KMS-11 (cell line): ENCODE measurements around the gene FGF10.

Experiments used
- H2AFZ ChIP-seq: fragments of 200-600 bp; sonication (generic); 2 replicates; pipeline ENCODE4 v1.6.1; 2016; ENCODE audit warnings: antibody characterized with exemption, mixed run types, low read depth
- H3K27ac ChIP-seq: fragments of 200-600 bp; sonication (generic); 2 replicates; pipeline ENCODE4 v1.6.1; 2016; ENCODE audit warnings: mild to moderate bottlenecking, mixed run types
- H3K27me3 ChIP-seq: fragments of 200-600 bp; sonication (generic); 2 replicates; pipeline ENCODE4 v1.6.1; 2017; ENCODE audit warnings: mild to moderate bottlenecking, low read depth, mixed run types, moderate library complexity; ENCODE audit not compliant: insufficient read depth
- H3K36me3 ChIP-seq: fragments of 200-600 bp; sonication (generic); 2 replicates; pipeline ENCODE4 v1.6.1; 2017; ENCODE audit warnings: mild to moderate bottlenecking, mixed run types; ENCODE audit not compliant: insufficient read depth
- H3K4me1 ChIP-seq: fragments of 200-600 bp; sonication (generic); 2 replicates; pipeline ENCODE4 v1.6.1; 2016; ENCODE audit warnings: mild to moderate bottlenecking, low read depth, mixed run types; ENCODE audit not compliant: poor library complexity, severe bottlenecking
- H3K4me2 ChIP-seq: fragments of 200-600 bp; sonication (generic); 2 replicates; pipeline ENCODE4 v1.7.0; 2016; ENCODE audit warnings: mild to moderate bottlenecking, mixed run types
- H3K4me3 ChIP-seq: fragments of 200-600 bp; sonication (generic); IDR thresholded peaks from 2 replicates; pipeline ENCODE4 v1.6.1; 2017; ENCODE audit warnings: low read depth, low read length, mixed read lengths; ENCODE audit not compliant: insufficient read depth
- H3K79me2 ChIP-seq: fragments of 200-600 bp; sonication (generic); 2 replicates; pipeline ENCODE4 v1.6.1; 2016; ENCODE audit warnings: low read depth, mixed run types; ENCODE audit not compliant: insufficient read depth
- H3K9ac ChIP-seq: fragments of 200-600 bp; sonication (generic); 2 replicates; pipeline ENCODE4 v1.6.1; 2016; ENCODE audit warnings: mild to moderate bottlenecking, mixed run types
- H4K20me1 ChIP-seq: fragments of 200-600 bp; sonication (generic); 2 replicates; pipeline ENCODE4 v1.6.1; 2016; ENCODE audit warnings: mild to moderate bottlenecking, mixed run types; ENCODE audit not compliant: insufficient read depth
- CTCF ChIP-seq: fragments of 200-600 bp; sonication (generic); conservative IDR thresholded peaks from 2 replicates; pipeline ENCODE4 v1.6.1; 2017; ENCODE audit warnings: low read depth, mild to moderate bottlenecking, antibody characterized with exemption, low read length, moderate library complexity, mixed read lengths

The FGF10 gene

GRCh38 chr5:44320188-44320587 lies 69.0 kb downstream of the FGF10 start:
- H3K9ac ChIP-seq: no peak overlapping the region
- no peak for TF ChIP-seq CTCF

GRCh38 chr5:44318883-44319282 lies 70.3 kb downstream of the FGF10 start:
- no peak overlapping the region for H3K4me2 ChIP-seq
- H4K20me1 ChIP-seq: no peaks in the 10 kb centered on the region
- no peak for TF ChIP-seq CTCF
- H3K27ac ChIP-seq: no peak overlapping the region
- H3K27me3 ChIP-seq: no peaks in the 10 kb centered on the region
- no peaks in the 10 kb centered on the region for H3K36me3 ChIP-seq
- H3K9ac ChIP-seq: no peak overlapping the region
- H3K79me2 ChIP-seq: no peaks in the 10 kb centered on the region
- no peak overlapping the region for H3K4me3 ChIP-seq
- H2AFZ ChIP-seq: no peak overlapping the region
- no peaks in the 10 kb centered on the region for H3K4me1 ChIP-seq

More at GRCh38 chr5:44320188-44320587, 69.0 kb downstream of the FGF10 start:
- H2AFZ ChIP-seq: no peak overlapping the region
- H3K79me2 ChIP-seq: no peaks in the 10 kb centered on the region
- no peak overlapping the region for H3K4me2 ChIP-seq
- H3K4me3 ChIP-seq: no peak overlapping the region
- no peaks in the 10 kb centered on the region for H3K27me3 ChIP-seq
- H3K27ac ChIP-seq: no peak overlapping the region
- no peaks in the 10 kb centered on the region for H4K20me1 ChIP-seq
- H3K36me3 ChIP-seq: no peaks in the 10 kb centered on the region
- H3K4me1 ChIP-seq: no peaks in the 10 kb centered on the region

- no peaks in the 10 kb centered on the region for H3K36me3 ChIP-seq
- no peaks in the 10 kb centered on the region for H4K20me1 ChIP-seq
- H3K4me1 ChIP-seq: no peaks in the 10 kb centered on the region
- no peak overlapping the region for H2AFZ ChIP-seq
- H3K27ac ChIP-seq: no peak overlapping the region
- H3K27me3 ChIP-seq: no peaks in the 10 kb centered on the region
- no peak for TF ChIP-seq CTCF
- no peak overlapping the region for H3K4me3 ChIP-seq
- no peak overlapping the region for H3K4me2 ChIP-seq
- no peaks in the 10 kb centered on the region for H3K79me2 ChIP-seq
- no peak overlapping the region for H3K9ac ChIP-seq
These were observed 76.8 kb downstream of the FGF10 start for GRCh38 chr5:44312374-44312773.

GRCh38 chr5:44300551-44300950 lies 88.7 kb downstream of the FGF10 start:
- Histone ChIP-seq H3K4me1 (peaks cover 22% of the 10 kb centered on the region), H3K79me2 (no peaks in the 10 kb centered on the region), H3K27me3 (no peaks in the 10 kb centered on the region), H3K9ac (no peak overlapping the region), H3K27ac (no peak overlapping the region), H3K4me2 (no peak overlapping the region), H3K4me3 (no peak overlapping the region), H4K20me1 (no peaks in the 10 kb centered on the region), H3K36me3 (no peaks in the 10 kb centered on the region), H2AFZ (no peak overlapping the region)
- no peak for TF ChIP-seq CTCF
